HL-60/S4 treated with retinoic acid at 250 ng/mL for 4 days and 3 days (cell line): ENCODE data around the gene ZNF821.
"Not testable (repeated sequence)": the region's sequence is repeated elsewhere in the genome, so short reads cannot be mapped to it uniquely, and the experiment has no call there.

Experiments used
- in situ Hi-C: fragments of 300-500 bp; cut with MboI; formaldehyde crosslinking; loops from 2 replicates; pipeline ENCODE4 v1.7.0; 2022; ENCODE audit warnings: low sequenced_read_pairs

The ZNF821 gene

DNA sequence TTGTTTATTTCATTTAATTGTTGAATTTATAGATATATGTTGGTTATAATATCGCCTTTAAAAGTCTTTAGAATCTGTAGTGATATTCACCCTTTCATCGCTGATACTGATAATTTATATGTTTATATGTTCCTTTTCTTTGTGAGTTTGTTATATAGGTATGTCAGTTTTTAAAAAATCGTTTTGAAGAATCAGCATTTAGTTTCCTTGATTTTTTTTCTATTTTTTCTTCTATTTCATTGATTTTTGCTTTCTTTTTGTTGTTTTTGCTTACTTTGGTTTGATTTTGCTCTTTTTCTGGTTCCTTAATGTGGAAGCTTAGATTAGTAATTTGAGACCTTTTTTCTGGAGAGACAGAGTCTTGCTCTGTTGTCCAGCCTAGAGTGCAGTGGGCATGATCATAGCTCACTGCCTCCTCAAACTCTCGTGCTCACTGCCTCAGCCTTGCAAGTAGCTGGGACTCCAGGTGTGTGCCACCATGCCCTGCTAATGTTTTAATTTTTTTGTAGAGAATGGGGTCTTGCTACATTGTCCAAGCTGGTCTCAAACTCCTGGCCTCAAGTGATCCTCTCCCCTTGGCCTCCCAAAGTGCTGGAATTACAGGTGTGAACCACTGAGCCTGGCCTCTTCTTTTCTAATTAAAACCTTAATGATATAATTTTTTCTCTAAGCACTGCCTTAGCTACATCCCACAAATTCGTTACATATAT, 18.8 kb upstream of the ZNF821 start:
- in situ Hi-C loops = no loop called here

DNA sequence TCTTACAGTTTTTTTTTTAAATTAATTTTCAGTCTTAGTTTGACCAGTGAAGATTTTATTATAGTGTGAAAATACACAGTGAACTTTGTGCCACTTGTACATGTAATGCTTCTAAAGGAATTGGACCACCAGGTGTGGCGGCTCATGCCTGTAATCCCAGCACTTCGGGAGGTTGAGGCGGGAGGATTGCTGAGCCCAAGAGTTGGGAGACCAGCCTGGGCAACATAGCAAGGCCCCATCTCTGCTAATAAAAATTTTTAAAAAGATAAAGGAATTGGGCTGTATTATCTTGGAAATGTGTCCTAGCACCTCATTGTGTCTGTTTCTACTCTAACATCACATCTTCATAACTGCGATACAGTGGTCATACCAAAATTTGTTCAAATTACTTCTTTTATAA, 15.2 kb upstream of the ZNF821 start:
- in situ Hi-C loops = no loop called here

DNA sequence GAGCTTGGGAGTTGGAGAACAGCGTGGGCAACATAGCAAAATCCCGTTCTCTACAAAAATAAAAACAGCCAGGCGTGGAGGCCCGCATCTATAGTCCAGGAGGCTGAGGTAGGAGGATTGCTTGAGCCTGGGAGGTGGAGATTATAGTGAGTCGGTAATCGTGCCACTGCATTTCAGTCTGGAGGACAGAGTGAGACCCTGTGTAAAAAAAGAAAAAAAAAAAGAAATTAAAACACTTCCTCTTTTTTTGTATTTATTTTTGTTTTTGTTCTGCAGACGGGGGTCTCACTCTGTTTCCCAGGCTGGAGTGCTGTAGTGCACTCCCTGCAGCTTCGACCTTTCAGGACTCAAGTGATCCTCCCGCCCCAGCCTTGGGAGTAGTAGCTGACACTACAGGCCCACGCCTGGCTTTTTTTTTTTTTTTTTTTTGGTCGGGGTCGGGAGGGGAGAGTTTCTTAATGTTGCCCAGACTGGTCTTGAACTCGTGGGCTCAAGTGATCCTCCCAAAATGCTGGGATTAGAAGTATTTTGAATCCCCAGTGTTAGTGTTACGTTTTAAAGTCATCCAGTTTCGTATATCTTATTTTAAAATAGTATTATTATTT, 12.9 kb upstream of the ZNF821 start:
- in situ Hi-C loops = no loop called here

DNA sequence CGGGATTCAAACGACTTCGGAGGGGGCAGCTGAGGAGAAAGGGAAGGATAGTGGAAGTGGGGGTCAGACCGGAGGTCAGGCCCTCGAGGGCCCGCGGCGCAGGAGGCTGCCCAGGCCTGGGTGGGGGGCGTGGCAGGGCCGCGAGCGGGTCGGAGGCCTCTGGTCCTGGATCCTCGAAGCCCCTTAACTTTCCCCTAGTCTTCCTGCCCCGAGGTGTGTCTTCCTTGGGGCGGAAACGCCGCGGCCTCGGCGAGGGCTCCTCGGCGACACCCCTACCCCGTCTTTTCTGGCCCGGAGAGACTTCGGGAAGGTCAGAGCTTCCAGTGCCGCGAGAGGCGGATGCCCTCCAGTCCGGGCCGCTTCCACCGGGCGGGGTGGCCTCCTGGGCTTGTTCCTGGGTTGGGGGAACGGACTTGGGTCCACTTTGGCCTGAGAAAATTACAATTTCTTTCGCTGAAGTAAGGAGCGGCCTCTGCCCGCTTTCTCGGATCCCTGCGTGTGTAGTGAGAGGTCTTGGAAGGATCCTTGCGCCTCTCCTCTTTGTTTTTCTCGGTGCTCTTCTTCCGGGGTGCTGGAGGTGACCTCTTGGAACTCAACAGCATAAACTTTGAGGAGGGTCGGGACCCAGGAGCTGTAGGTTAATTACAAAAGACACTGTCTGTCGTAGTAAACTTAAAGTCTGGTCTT, 11.8 kb upstream of the ZNF821 start:
- in situ Hi-C loops = no loop called here

DNA sequence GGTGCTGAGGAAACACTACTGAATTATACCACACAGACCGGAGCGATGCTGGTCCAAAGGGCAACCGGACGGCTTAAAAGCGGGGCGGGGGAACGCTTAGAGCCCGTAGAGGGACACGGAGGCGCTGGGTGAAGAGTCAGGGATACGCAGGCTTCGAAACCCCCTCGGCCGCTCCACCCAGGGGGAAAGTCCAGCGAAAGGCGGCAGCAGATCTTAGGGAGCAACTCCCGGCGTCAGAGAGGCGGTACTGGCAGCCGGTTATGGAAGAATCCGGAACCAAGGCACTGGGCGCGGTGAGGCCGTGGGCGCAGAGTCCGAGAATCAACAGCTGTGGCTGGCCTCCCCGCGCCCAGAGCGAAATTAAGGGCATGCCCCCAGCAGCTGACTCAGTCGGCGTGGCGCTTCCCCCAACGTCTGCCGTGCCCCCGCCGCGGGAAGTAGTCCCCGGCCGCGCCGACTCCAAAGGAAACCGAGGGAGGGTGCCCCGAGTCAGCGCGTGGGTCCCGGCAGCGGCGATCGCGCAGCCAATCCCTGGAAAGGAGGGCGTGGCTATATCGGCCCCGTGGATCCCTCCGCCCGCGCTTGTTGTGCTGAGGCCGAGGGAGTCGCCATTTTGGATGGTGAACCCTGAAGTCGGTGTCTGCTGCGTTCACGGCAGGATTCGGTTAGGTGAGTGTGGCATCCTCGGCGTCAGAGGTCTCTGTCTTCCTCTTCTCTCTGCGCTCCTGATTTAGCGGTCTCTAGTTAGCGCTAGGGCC, 11.1 kb upstream of the ZNF821 start, which contains the start of gene IST1:
IST1 (plus strand) TSS at position 611 of the 758 bp plus-strand sequence. CDS start 20,110 bp downstream, outside the sequence.
- in situ Hi-C loops = no loop called here

DNA sequence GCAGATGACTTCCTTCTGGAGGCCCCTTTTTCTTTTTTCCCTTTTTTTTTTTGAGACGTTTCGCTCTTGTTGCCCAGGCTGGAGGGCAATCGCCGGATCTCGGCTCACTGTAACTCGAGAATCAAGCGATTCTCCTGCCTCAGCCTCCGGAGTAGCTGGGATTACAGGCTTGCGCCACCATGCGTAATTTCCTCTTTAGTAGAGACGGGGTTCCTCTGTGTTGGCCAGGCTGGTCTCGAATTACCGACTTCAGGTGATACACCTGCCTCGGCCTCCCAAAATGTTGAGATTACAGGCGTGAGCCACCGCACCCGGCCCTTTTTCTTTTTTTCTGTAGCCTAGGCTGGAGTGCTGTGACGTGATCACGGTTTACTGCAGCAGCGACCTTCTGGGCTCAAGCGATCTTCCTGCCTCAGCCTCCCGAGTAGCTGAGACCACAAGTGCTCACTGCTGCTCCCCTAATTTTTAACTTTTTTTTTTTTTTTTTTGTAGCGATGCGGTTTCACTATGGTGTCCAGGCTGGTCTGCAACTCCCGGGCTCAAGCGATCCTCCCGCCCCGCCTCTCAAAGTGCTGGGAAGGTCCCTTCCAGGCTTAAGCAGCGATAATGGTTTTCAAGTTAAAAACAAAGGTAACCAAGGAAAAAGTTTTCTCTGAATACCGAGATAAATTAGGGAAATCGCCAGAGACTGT, 10.4 kb upstream of the ZNF821 start:
- in situ Hi-C loops = no loop called here

DNA sequence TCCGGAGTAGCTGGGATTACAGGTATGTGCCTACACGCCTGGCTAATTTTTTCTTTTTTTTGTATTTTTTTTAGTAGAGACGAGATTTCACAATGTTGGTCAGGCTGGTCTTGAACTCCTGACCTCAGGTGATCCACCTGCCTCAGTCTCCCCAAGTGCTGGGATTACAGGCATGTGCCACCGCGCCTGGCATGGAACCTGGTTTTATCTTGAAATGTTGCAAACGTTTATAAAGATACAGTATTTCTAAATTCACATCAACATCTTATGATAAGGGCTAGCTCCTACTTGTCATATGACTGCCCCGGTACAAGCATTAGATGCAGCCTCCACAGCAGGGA, 9.9 kb upstream of the ZNF821 start:
- in situ Hi-C loops = no loop called here

DNA sequence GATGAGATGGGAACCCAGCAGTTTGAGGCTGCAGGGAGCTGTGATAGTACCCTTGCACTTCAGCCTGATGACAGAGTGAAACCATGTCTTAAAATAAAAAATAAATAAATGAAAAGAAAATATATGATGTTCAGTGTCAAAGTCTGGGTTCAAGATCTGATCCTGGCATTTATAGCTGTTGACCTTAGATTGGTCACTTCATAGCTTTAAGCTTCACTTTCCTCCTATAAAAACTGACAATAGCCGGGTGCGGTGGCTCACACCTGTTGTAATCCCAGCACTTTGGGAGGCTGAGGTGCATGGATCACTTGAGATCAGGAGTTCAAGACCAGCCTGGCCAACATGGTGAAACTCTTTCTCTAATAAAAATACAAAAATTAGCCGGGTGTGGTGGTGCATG, 5.2 kb upstream of the ZNF821 start:
- in situ Hi-C loops = no loop called here

DNA sequence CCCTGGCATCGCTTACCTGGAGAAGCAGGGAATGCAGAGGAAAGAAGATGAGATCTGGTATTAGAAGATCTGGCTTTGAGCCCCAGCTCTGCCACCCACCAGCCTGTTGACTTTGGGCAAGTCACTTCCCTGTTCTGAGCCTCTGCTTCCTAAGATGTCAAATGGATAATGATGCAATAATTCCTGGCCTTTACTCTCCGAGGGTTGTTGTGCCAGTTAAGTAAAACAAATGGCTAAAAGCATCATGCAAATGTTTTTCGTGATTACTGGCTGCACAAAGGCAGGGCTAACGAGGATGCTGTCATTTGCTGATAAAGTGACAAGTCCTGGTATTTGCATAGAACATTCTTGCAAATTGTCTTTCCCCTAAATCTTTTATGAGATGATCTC, 1.3 kb upstream of the ZNF821 start:
- in situ Hi-C loops = no loop called here

DNA sequence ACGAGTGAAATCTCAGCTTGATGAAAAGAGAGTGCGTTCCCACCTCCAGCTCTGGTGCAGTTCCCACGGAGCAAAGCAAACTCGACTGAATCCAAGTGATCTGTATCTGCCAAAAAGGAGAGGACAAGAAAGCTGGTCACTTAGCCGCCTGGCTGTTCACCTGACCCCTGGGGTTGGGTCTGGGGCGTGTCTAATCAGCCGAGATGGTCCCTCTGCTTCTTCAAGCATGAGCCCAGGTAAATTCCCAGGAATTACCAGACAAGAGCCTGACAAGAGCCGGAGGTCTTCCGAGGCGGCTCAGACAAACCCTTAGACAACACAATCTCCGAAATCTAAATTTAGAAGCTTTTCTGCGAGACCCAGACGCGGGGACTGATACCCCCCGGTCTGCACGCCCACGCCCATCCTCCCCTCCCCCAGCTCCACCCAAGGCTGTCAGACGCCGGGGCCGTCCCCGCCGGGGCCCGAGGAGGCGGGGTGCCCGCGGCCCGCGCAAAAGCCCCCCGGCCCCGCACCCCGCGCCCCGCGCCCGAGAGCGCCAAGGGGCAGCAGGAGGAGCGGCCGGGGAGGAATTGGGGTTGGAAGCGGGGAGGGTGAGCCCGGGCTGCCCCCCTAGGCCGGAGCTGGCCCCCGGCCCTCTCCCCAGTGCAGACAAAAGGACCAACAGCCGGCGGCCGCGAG, 674 bp downstream of the ZNF821 start:
- in situ Hi-C loops = no loop called here

DNA sequence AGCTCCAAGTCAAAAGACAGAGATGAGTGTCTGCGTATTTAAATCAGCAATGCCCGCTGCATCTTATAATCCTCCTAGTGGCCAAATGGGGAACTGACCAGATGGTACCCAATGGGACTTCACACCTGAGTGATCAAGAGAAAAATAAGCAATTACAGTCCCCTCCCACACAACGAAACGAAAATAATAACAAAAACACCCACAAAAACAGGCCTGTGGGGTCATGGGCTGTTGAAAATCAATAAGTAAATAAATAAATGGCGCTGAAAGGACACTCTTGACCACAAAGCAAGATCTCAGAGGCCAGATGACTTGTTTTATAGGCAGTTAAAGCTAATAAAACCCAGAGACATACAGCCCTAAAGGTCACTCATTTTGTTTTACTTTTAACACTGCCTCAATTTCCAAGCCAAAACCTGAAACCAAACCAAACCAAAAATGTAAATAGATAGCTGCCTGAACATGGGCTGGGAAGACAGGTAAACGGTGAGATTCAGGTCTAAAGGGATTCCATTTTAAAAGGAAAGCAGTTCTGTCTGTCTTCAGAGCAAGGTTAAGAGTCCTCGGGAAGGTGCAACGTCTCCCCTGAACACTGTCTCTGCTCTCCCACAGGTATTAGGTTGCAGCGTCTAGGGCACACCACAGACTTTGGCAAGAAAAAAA, 1.3 kb downstream of the ZNF821 start:
- in situ Hi-C loops = no loop called here

DNA sequence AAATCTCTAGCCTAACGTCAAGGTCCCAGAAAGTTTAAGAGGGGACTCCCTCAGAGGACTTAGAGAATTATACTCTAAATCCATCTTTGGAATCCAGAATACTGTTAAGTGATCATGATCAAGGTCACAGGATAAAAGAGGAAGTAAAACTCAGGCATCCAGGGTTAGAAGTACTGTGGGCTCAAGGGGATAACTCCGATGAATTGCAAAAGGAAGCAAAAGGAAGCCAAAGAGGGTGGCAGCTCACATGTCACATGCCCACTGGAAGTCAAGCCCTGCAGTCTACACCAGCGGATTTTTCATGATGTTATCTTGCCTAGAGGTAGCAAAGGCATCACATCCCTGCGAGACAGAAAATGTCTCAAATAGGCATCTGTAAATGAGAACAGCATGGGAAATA, 3.8 kb downstream of the ZNF821 start:
- in situ Hi-C loops = no loop called here

DNA sequence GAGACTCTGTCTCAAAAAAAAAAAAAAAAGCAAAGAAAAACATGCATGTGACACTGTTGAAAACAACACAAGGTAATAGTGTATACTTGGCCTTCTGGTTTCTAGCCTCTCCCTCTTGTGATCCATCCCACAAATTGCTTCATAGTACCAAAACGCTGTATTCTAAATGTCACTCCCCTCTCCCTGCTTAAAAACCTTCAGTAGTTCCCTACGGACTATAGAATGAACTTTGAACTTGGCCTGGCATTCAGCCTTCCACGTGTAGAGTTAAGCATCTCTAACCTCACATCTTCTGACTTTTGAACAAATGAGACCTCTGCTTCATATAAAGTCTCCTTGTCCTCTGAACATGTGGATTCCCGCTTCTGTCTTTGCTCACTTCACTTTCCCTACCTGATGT, 5.1 kb downstream of the ZNF821 start:
- in situ Hi-C loops = no loop called here

DNA sequence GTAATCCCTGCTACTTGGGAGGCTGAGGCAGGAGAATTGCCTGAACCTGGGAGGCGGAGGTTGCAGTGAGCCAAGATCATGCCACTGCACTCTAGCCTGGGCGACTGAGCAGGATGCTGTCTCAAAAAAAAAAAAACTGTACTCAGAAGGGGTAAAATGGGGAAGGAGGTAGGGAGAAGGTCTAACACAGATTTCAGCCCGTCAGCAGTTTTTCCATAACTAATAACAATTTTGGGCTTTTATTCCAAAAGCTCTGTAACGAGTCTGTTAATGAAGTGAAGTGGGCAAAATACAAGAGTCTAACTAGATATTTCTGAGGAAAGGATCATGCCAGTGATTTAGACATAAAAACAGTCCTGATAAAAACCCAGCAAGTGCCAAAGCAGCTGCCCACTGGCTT, 10.8 kb downstream of the ZNF821 start:
- in situ Hi-C loops = no loop called here

DNA sequence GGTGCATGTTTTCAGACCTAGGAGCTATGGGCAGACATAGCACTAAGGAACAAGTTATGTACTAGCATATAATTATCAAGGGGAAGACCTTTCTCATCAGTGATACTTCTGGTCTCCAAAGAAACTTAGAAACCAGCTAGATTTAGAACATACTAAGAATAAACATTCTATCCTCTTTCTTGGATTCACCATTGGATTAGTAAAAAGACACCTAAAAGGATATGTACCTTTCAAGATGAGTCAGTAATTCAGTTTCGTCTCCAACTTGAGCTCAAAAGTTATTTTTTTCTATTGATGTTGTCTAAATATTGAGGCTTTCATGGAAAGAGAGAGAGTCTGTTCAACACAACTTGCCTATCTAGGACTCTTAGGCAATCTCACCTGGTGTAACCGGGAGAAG, 13.2 kb downstream of the ZNF821 start:
- in situ Hi-C loops = no loop called here

DNA sequence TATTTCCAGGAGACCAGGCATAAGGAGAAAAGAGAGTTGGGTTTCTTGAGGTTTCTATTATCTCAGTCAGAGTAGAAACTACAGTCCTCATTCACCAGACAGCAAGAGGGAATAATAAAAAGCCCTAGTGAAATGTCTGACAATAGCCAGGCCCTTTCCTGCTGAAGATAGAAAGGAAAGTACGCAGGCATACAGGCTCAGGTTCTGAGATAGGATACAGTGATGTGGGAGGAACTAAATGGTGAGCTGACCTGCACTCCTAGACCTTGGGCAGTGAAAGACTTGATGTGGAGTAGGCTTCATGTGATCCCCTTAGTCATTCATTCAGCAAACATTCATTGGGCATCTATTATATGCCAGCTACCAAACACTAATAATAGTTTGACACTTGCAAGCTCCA, 14.9 kb downstream of the ZNF821 start:
- in situ Hi-C loops = no loop called here

DNA sequence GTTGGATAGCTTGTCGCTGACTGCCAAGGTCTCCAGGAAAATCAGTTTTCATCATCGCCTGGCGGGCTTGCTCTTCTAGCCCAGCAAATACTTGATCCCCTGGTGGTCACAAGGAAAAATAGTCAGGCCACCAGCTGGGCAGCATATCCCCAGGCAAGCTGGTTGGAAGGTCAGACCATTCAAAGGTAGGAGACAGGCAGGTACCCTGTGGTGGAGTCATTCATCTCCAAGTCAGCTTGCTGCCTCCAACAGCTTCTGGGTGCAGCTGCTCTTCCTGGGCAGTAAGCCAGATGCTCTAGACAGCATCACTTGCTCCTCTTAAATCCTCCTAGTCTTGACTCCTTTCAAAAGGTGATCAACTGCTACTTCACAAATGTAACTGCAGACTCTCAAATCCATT, 16.0 kb downstream of the ZNF821 start:
- in situ Hi-C loops = no loop called here

DNA sequence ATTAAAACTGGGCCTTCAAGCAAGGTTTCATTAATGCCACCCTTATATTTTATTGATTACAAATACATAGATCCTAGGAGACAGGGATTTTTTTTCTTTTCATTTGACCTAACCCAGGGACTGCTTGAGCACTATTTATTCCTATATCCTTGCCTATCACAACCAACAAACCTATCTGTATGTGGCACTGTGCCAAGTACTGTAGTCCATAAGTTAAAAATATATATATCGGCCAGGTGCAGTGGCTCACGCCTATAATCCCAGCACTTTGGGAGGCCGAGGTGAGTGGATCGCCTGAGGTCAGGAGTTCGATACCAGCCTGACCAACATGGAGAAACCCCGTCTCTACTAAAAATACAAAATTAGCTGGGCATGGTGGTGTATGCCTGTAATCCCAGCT, 16.8 kb downstream of the ZNF821 start:
- in situ Hi-C loops = not testable (repeated sequence)

DNA sequence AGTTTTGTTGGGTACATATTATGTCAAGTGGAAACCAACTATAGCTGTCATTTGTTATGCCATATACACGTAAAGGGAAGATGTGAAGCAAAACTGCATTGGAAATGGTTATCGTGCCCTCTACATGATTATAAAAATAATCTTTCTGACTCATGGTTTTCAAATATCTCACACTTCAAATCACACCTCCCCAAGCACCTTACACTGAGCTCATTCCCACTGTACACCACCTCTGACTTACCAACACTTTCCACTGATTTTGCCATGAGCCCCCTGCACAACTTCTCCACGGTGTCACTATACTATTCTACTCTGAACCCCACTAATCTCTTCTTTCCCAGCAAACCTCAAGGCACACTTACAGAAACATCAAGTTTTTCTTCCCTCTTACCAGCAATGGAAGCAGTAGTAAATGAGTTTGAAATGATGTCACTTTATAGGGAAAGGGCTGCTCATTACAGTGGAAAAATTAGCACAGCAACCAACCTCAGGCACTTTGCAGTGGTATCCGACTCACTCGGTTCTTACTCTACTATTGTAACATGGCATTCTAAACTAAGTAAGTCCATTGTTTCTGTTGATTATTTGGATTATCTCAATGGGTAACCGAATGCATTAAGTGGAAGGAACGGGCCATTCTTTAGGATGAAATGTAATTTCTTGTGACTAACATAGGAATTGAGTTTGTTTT, 18.7 kb downstream of the ZNF821 start:
- in situ Hi-C loops = no loop called here
